NCI-H446 (cell line): ENCODE results near the gene CRACDL.
A peak's percentile ranks its signal among the peaks of the same experiment; 100 is the strongest.

Source experiments
- DNase-seq, 2 experiments: peaks; one replicate each; lab custom pipeline; 2025; lab: John Stamatoyannopoulos, UW

The CRACDL gene

GRCh38 chr2:98750593-98751282 lies 185.3 kb downstream of the CRACDL start:
- no peak for DNase-seq

- peak in 1 of 2 experiments; percentile 60 for DNase-seq
Measured at GRCh38 chr2:98749066-98749450, 187.0 kb downstream of the CRACDL start.

GRCh38 chr2:98748292-98749065 lies 187.5 kb downstream of the CRACDL start:
- no peak for DNase-seq

- DNase-seq: no peak
Measured at GRCh38 chr2:98747888-98748287, 188.1 kb downstream of the CRACDL start.

GRCh38 chr2:98746426-98746825 lies 189.6 kb downstream of the CRACDL start:
- no peak for DNase-seq

- no peak for DNase-seq
Measured at GRCh38 chr2:98744595-98744994, 191.4 kb downstream of the CRACDL start.
